NT2/D1 (cell line): Measurements from ENCODE around the gene GDI2.

ENCODE experiments used
- YY1 ChIP-seq: IDR thresholded peaks from 2 replicates; pipeline ENCODE4 v1.6.1; 2011; ENCODE audit not compliant: insufficient read length, insufficient read depth
- ZNF274 ChIP-seq: IDR thresholded peaks from 2 replicates; pipeline ENCODE4 v1.6.1; 2011; ENCODE audit warnings: mild to moderate bottlenecking, low read depth, low read length

DNA sequence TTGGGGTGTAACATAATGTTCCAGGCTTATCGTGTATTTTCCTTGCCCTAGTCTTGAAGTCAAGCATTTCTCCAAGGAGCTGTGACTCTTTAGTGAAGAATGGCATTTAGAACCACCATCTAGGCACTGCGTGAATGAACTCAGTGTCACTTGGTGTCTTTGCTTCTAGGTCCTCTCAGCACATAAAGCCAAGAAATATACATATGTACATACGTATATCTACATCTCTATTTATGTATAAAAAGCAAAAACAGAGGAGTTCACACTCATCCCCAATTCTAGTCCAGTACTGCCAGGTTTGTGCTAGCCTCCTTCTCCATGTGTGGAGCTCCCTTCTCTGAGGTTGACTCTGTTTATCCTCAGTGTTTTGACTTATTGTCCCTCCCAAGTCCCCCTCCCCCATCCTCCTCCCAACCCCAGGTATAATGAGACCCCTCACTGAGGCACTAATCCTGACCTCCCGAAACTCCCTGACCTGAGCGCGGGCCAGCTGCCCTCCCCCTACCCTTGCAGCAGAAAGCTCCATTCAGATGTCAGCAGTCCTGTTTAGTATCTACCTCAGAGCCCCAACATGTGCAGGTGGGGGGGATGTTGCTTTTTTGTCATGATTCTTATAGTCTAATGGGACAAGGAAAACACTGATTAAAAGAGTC is 61.5 kb downstream of the GDI2 start:
- no peak for TF ChIP-seq ZNF274
- TF ChIP-seq YY1: no peak
